PC-9 (cell line): ENCODE measurements around the gene DMAP1. TPM values are rescaled to one million over a fixed set of nuclear protein-coding genes. Genes with fewer than 3 reads are reported as not detected.

Experiments
- BruUV-seq: library from RNA; stranded (reverse); fragments of 400-500 nt; replicated peaks from 2 replicates; lab custom pipeline; 2021; lab: Mats Ljungman, UMichigan
- CTCF ChIA-PET: fragments of 300-600 bp; sonication (Branson Sonifier 250); formaldehyde crosslinking; loops from one replicate; lab custom pipeline; 2022; ENCODE audit warnings: antibody characterized with exemption; lab: Charles Lee
- POLR2A ChIA-PET: fragments of 300-600 bp; sonication (Branson Sonifier 250); formaldehyde crosslinking; loops from one replicate; lab custom pipeline; 2022; ENCODE audit warnings: antibody characterized with exemption; ENCODE audit not compliant: unreplicated experiment; lab: Charles Lee
- DNase-seq, 2 experiments: peaks; one replicate each; pipeline versions ENCODE4 v3.0.0 to v3.0.0-alpha.2; 2015 to 2022; ENCODE audit warnings: mixed read lengths in 1 of 2
- H2AFZ ChIP-seq: fragments of 200-600 bp; sonication (generic); 2 replicates; pipeline ENCODE4 v1.8.1; 2017; ENCODE audit warnings: antibody characterized with exemption
- H3F3A ChIP-seq: fragments of 200-600 bp; sonication (generic); 2 replicates; pipeline ENCODE4 v1.8.1; 2017; ENCODE audit warnings: antibody characterized with exemption, mild to moderate bottlenecking, low read depth; ENCODE audit not compliant: insufficient read depth
- H3K27ac ChIP-seq: fragments of 200-600 bp; sonication (generic); 2 replicates; pipeline ENCODE4 v1.6.1; 2016; ENCODE audit warnings: mixed run types
- H3K27me3 ChIP-seq: fragments of 200-600 bp; sonication (generic); 2 replicates; pipeline ENCODE4 v1.6.1; 2016; ENCODE audit warnings: low read depth, mixed run types; ENCODE audit not compliant: insufficient read depth
- H3K36me3 ChIP-seq: fragments of 200-600 bp; sonication (generic); 2 replicates; pipeline ENCODE4 v1.6.1; 2016; ENCODE audit warnings: low read depth, mixed run types
- H3K4me1 ChIP-seq: fragments of 200-600 bp; sonication (generic); replicated peaks from 2 replicates; pipeline ENCODE4 v1.6.1; 2016; ENCODE audit warnings: mixed run types; ENCODE audit not compliant: insufficient read depth
- H3K4me2 ChIP-seq: fragments of 200-600 bp; sonication (generic); 2 replicates; pipeline ENCODE4 v1.6.1; 2017; ENCODE audit warnings: mixed run types
- H3K4me3 ChIP-seq: fragments of 200-600 bp; sonication (generic); 2 replicates; pipeline ENCODE4 v1.6.1; 2016; ENCODE audit warnings: mixed run types
- H3K79me2 ChIP-seq: fragments of 200-600 bp; sonication (generic); 2 replicates; pipeline ENCODE4 v1.6.1; 2017; ENCODE audit warnings: low read depth, mixed run types
- H3K9me2 ChIP-seq: fragments of 200-600 bp; sonication (generic); 2 replicates; pipeline ENCODE4 v1.8.1; 2017; ENCODE audit warnings: mild to moderate bottlenecking; ENCODE audit not compliant: insufficient read depth
- H3K9me3 ChIP-seq: fragments of 200-600 bp; sonication (generic); 2 replicates; pipeline ENCODE4 v1.8.1; 2016; ENCODE audit warnings: low read depth; ENCODE audit not compliant: insufficient read depth
- H4K20me1 ChIP-seq: fragments of 200-600 bp; sonication (generic); 2 replicates; pipeline ENCODE4 v1.8.1; 2017; ENCODE audit not compliant: insufficient read depth
- CTCF ChIP-seq: fragments of 200-600 bp; sonication (generic); conservative IDR thresholded peaks from 2 replicates; pipeline ENCODE4 v1.6.1; 2017; ENCODE audit warnings: mixed run types, antibody characterized with exemption, mild to moderate bottlenecking, moderate library complexity
- EZH2 ChIP-seq: fragments of 200-600 bp; sonication (generic); IDR thresholded peaks from 2 replicates; pipeline ENCODE4 v1.8.0; 2017; ENCODE audit warnings: antibody characterized with exemption, low read depth
- intact Hi-C: fragments of 100-400 bp; cut with micrococcal nuclease; formaldehyde crosslinking; loops from one replicate; pipeline ENCODE4 v1.10.0; 2022; ENCODE audit not compliant: unreplicated experiment
- total RNA-seq: library from RNA; stranded (reverse); gene quantifications from 2 replicates; pipeline ENCODE4 v1.2.3, GENCODE V29; 2021

The DMAP1 gene
- total RNA-seq, 1 experiment from 2014 or later, result 54.2 TPM

GRCh38 chr1:44268054-44268453, 54.8 kb downstream of the DMAP1 start:
- Histone ChIP-seq H3K27me3 (no peaks in the 10 kb centered on the region), H2AFZ (no peak overlapping the region), H3K9me3 (no peaks in the 10 kb centered on the region), H3K36me3 (no peaks in the 10 kb centered on the region), H3K79me2 (no peaks in the 10 kb centered on the region), H3K4me1 (no peaks in the 10 kb centered on the region), H3K4me2 (no peak overlapping the region), H3F3A (no peaks in the 10 kb centered on the region), H3K9me2 (no peaks in the 10 kb centered on the region), H3K27ac (no peak overlapping the region), H4K20me1 (peaks cover 9% of the 10 kb centered on the region; the same call in 1 of the 2 replicates), H3K4me3 (no peak overlapping the region)
- ChIA-PET POLR2A (no interaction called here), CTCF (no interaction called here)
- TF ChIP-seq CTCF (no peak), EZH2 (no peak)
- DNase-seq, result no peak
- intact Hi-C loops, result no loop called here
- BruUV-seq, result no TSS peak

Other genes with a start within 250 kb of the DMAP1 start
- 32.8 and 37.8 TPM in 2 replicates for gene DPH2, start 243.5 kb upstream of the DMAP1 start, total RNA-seq
- 110 and 125 TPM in 2 replicates for gene ATP6V0B, start 238.5 kb upstream of the DMAP1 start, total RNA-seq
- gene B4GALT2, start 234.3 kb upstream of the DMAP1 start, total RNA-seq, result 66.2 and 72.9 TPM in 2 replicates
- 47.9 and 56.5 TPM in 2 replicates for gene CCDC24, start 221.9 kb upstream of the DMAP1 start, total RNA-seq
- gene SLC6A9, start 182.0 kb upstream of the DMAP1 start, total RNA-seq, result 57.7 and 70.1 TPM in 2 replicates
- not detected in 2 replicates for gene KLF17, start 94.7 kb upstream of the DMAP1 start, total RNA-seq
- gene KLF18, start 71.8 kb upstream of the DMAP1 start, total RNA-seq, result not detected in 2 replicates
- 120 and 133 TPM in 2 replicates for gene ERI3, start 141.8 kb downstream of the DMAP1 start, total RNA-seq
- gene RNF220, start 191.8 kb downstream of the DMAP1 start, total RNA-seq, result 82.9 and 86.3 TPM in 2 replicates